HUES6 (cell line): ENCODE measurements around the gene PDE4DIP.
"Not testable (repeated sequence)": the region's sequence is repeated elsewhere in the genome, so short reads cannot be mapped to it uniquely, and the experiment has no call there.

ENCODE experiments used
- H3K27ac ChIP-seq: 2 replicates; pipeline ENCODE4 v1.7.0; 2013; ENCODE audit warnings: low read depth, mild to moderate bottlenecking, low read length, inconsistent platforms
- H3K27me3 ChIP-seq: 2 replicates; pipeline ENCODE4 v1.6.1; 2013; ENCODE audit warnings: low read length; ENCODE audit not compliant: control insufficient read depth, insufficient read depth
- H3K36me3 ChIP-seq: 2 replicates; pipeline ENCODE4 v1.6.1; 2013; ENCODE audit warnings: low read length; ENCODE audit not compliant: control insufficient read depth, insufficient read depth
- H3K4me1 ChIP-seq: 2 replicates; pipeline ENCODE4 v1.6.1; 2013; ENCODE audit warnings: low read length; ENCODE audit not compliant: control insufficient read depth, insufficient read depth
- H3K4me3 ChIP-seq: 2 replicates; pipeline ENCODE4 v1.5.1; 2013; ENCODE audit warnings: low read depth, low read length
- H3K9ac ChIP-seq: one replicate; pipeline ENCODE4 v1.6.1; 2013; ENCODE audit warnings: mild to moderate bottlenecking, low read length
- H3K9me3 ChIP-seq: 2 replicates; pipeline ENCODE4 v1.6.1; 2013; ENCODE audit warnings: low read depth, low read length; ENCODE audit not compliant: control insufficient read depth, insufficient read depth

Gene PDE4DIP

GRCh38 chr1:148844220-148844619, at the start of gene PDE4DIP:
PDE4DIP (plus strand) TSS chr1:148844428; CDS start chr1:148844775, 347 bp downstream.
- H3K9ac ChIP-seq, H3K27me3 ChIP-seq, H3K27ac ChIP-seq, H3K9me3 ChIP-seq, H3K4me1 ChIP-seq, H3K36me3 ChIP-seq: not testable (repeated sequence)
- peak within 1 kb of the TSS; percentile 36; the same call in 1 of the 2 replicates for H3K4me3 ChIP-seq

- not testable (repeated sequence) for H3K27me3 ChIP-seq, H3K4me3 ChIP-seq, H3K9ac ChIP-seq, H3K9me3 ChIP-seq, H3K36me3 ChIP-seq, H3K4me1 ChIP-seq, H3K27ac ChIP-seq
Observed at GRCh38 chr1:148808268-148808928, 35.8 kb upstream of the PDE4DIP start.

GRCh38 chr1:148808929-148809283, 35.3 kb upstream of the PDE4DIP start:
- H3K9me3 ChIP-seq, H3K27ac ChIP-seq, H3K4me3 ChIP-seq, H3K4me1 ChIP-seq, H3K36me3 ChIP-seq, H3K9ac ChIP-seq, H3K27me3 ChIP-seq: not testable (repeated sequence)

- H3K9ac ChIP-seq, H3K36me3 ChIP-seq, H3K9me3 ChIP-seq, H3K4me3 ChIP-seq, H3K4me1 ChIP-seq, H3K27ac ChIP-seq, H3K27me3 ChIP-seq: not testable (repeated sequence)
Observed at GRCh38 chr1:148822180-148822579, 22.0 kb upstream of the PDE4DIP start.

GRCh38 chr1:148823822-148824221, 20.4 kb upstream of the PDE4DIP start:
- H3K9ac ChIP-seq, H3K27me3 ChIP-seq, H3K36me3 ChIP-seq, H3K27ac ChIP-seq, H3K9me3 ChIP-seq, H3K4me1 ChIP-seq, H3K4me3 ChIP-seq: not testable (repeated sequence)

- not testable (repeated sequence) for H3K36me3 ChIP-seq, H3K4me1 ChIP-seq, H3K27ac ChIP-seq, H3K27me3 ChIP-seq, H3K9me3 ChIP-seq, H3K4me3 ChIP-seq, H3K9ac ChIP-seq
Observed at GRCh38 chr1:148825029-148825428, 19.2 kb upstream of the PDE4DIP start.

- not testable (repeated sequence) for H3K4me3 ChIP-seq, H3K36me3 ChIP-seq, H3K27me3 ChIP-seq
Observed at GRCh38 chr1:148828531-148828930, 15.7 kb upstream of the PDE4DIP start.

GRCh38 chr1:148828962-148829361, 15.3 kb upstream of the PDE4DIP start:
- H3K4me1 ChIP-seq, H3K9me3 ChIP-seq, H3K27ac ChIP-seq, H3K4me3 ChIP-seq, H3K9ac ChIP-seq, H3K27me3 ChIP-seq, H3K36me3 ChIP-seq: not testable (repeated sequence)

More at GRCh38 chr1:148828531-148828930, 15.7 kb upstream of the PDE4DIP start:
- not testable (repeated sequence) for H3K9me3 ChIP-seq, H3K9ac ChIP-seq, H3K27ac ChIP-seq, H3K4me1 ChIP-seq

- not testable (repeated sequence) for H3K27me3 ChIP-seq, H3K36me3 ChIP-seq, H3K9me3 ChIP-seq, H3K9ac ChIP-seq, H3K4me1 ChIP-seq, H3K4me3 ChIP-seq, H3K27ac ChIP-seq
Observed at GRCh38 chr1:148829365-148829764, 14.9 kb upstream of the PDE4DIP start.

- H3K27ac ChIP-seq, H3K4me1 ChIP-seq, H3K9me3 ChIP-seq, H3K36me3 ChIP-seq, H3K27me3 ChIP-seq, H3K4me3 ChIP-seq, H3K9ac ChIP-seq: not testable (repeated sequence)
Observed at GRCh38 chr1:148841262-148841661, 3.0 kb upstream of the PDE4DIP start.

GRCh38 chr1:148844651-148845050, 423 bp downstream of the PDE4DIP start:
- not testable (repeated sequence) for H3K27ac ChIP-seq, H3K36me3 ChIP-seq, H3K4me3 ChIP-seq, H3K9me3 ChIP-seq, H3K9ac ChIP-seq, H3K4me1 ChIP-seq, H3K27me3 ChIP-seq

- H3K4me3 ChIP-seq, H3K4me1 ChIP-seq, H3K27ac ChIP-seq, H3K9ac ChIP-seq, H3K36me3 ChIP-seq, H3K27me3 ChIP-seq, H3K9me3 ChIP-seq: not testable (repeated sequence)
Observed at GRCh38 chr1:148845068-148845467, 840 bp downstream of the PDE4DIP start.
